Stomach (tissue), 9 donors: ENCODE data around the gene MUC5B. TPM values are rescaled to one million over a fixed set of nuclear protein-coding genes. Genes with fewer than 3 reads are reported as not detected.

ENCODE experiments used
- DNase-seq, 2 donors: peaks; one replicate each; pipeline versions ENCODE4 v3.0.0 to v3.0.0-alpha.2; 2013 to 2019
- H3K27ac ChIP-seq, 5 donors: fragments of 200-600 bp in 4 of 5; sonication (generic) in 4 of 5; one replicate each; pipeline ENCODE4 v1.5.1; 2013 to 2019; ENCODE audit warnings: mild to moderate bottlenecking in 1 of 5, moderate library complexity in 1 of 5
- H3K27me3 ChIP-seq, 3 donors: fragments of 200-600 bp; sonication (generic); one replicate each; pipeline ENCODE4 v1.5.1; 2017 to 2019; ENCODE audit warnings: mixed run types in 1 of 3
- H3K36me3 ChIP-seq, 4 donors: fragments of 200-600 bp; sonication (generic); 1 replicate in 3 of 4; 2 replicates in 1 of 4; pipeline ENCODE4 v1.5.1; 2016 to 2019
- H3K4me1 ChIP-seq, 4 donors: fragments of 200-600 bp; sonication (generic); one replicate each; pipeline ENCODE4 v1.5.1; 2016 to 2019
- H3K4me3 ChIP-seq, 4 donors: fragments of 200-600 bp; sonication (generic) in 3 of 4; one replicate each; pipeline ENCODE4 v1.5.1; 2016 to 2019; ENCODE audit warnings: mild to moderate bottlenecking in 1 of 4
- H3K9me3 ChIP-seq, 4 donors: fragments of 200-600 bp; sonication (generic); one replicate each; pipeline ENCODE4 v1.5.1; 2016 to 2019
- EP300 ChIP-seq: sonication (generic); formaldehyde crosslinking; IDR thresholded peaks from one replicate; pipeline ENCODE4 v1.6.1; 2017; ENCODE audit warnings: antibody characterized with exemption
- POLR2A ChIP-seq, 4 donors: fragments of 450-650 bp; IDR thresholded peaks; one replicate each; pipeline ENCODE4 v1.6.1; 2016; ENCODE audit warnings: antibody characterized with exemption in 4 of 4, control low read depth in 2 of 4, mild to moderate bottlenecking in 1 of 4, moderate library complexity in 1 of 4
- POLR2AphosphoS5 ChIP-seq, 3 donors: sonication (generic); formaldehyde crosslinking; IDR thresholded peaks; one replicate each; pipeline ENCODE4 v1.6.1; 2016; ENCODE audit warnings: antibody characterized with exemption in 3 of 3
- WGBS, 5 donors: extraction: QIAGEN DNeasy Blood & Tissue Kit in 3 of 5; methylation state at CpG; one replicate each; pipeline versions ENCODE4 v1.1.5 to v1.1.7; 2013 to 2018; 5-methylcytosine and 5-hydroxymethylcytosine counted together
- intact Hi-C: fragments of 100-400 bp; cut with DNase I; formaldehyde crosslinking; loops from one replicate; pipeline ENCODE4 v1.15.1; 2023; ENCODE audit warnings: low total_unique reads
- polyA plus RNA-seq, 3 donors: library from polyadenylated mRNA; stranded (reverse); fragments of 200-250 nt; gene quantifications; one replicate each; pipeline ENCODE4 v1.2.3, GENCODE V29; 2013
- total RNA-seq, 5 donors: library from RNA; depleted of rRNA; stranded (reverse); fragments of >200 nt; gene quantifications; one replicate each; pipeline versions ENCODE4 v1.1.0 to v1.2.3, GENCODE V29; 2014 to 2016
- TF ChIP-seq, protein P1 (sequence below), 7 experiments: fragments of 450-650 bp in 4 of 7; fragments of 200-600 bp in 3 of 7; sonication (generic) in 3 of 7; IDR thresholded peaks; one replicate each; pipeline ENCODE4 v1.5.1; 2016 to 2019; ENCODE audit warnings: antibody characterized with exemption in 7 of 7, control low read depth in 2 of 7, mild to moderate bottlenecking in 1 of 7
- donor health status: healthy with polysubstance abuse.
- donor health status: Bipolar disorder and iron deficiency.
- donor health status: healthy.

Gene MUC5B
- total and polyA plus RNA-seq, 8 donors: under 0.01 to 516 (median 6.6) TPM

DNA sequence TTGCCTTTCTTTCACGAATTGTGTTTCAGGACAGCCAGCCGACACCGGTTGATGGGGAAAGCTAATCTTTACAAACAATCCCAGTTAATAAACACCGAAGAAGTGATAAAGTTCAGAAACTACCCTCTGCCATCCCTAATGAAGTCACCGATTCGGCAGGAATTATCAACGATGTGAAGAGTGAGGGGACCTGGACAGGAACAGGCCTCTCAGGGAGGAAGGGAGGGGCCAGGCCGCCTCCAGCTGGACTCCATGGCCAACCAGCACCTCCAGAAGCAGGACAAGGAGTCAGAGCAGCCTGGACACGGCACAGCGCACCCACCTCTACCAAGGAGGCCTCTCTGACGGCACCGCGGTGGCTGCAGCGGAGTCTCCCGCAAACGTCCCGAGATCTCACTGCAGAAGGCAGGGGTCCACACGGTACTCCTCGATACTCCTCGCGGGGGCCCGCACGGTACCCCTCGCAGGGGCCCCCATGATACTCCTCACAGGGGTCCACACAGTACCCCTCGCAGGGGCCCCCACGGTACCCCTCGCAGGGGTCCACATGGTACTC, 82.7 kb downstream of the MUC5B start:
- TF ChIP-seq POLR2A (IDR thresholded peaks at IDR 0.05): no peak
- TF ChIP-seq, protein P1, sequence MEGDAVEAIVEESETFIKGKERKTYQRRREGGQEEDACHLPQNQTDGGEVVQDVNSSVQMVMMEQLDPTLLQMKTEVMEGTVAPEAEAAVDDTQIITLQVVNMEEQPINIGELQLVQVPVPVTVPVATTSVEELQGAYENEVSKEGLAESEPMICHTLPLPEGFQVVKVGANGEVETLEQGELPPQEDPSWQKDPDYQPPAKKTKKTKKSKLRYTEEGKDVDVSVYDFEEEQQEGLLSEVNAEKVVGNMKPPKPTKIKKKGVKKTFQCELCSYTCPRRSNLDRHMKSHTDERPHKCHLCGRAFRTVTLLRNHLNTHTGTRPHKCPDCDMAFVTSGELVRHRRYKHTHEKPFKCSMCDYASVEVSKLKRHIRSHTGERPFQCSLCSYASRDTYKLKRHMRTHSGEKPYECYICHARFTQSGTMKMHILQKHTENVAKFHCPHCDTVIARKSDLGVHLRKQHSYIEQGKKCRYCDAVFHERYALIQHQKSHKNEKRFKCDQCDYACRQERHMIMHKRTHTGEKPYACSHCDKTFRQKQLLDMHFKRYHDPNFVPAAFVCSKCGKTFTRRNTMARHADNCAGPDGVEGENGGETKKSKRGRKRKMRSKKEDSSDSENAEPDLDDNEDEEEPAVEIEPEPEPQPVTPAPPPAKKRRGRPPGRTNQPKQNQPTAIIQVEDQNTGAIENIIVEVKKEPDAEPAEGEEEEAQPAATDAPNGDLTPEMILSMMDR (IDR thresholded peaks at IDR 0.05): no peak
- no peak for TF ChIP-seq POLR2AphosphoS5 (IDR thresholded peaks at IDR 0.05)
- no peak for TF ChIP-seq EP300
- Histone ChIP-seq H3K4me1 (peaks cover 79 to 92% (median 90%) of the 10 kb centered on the region in 4 donors), H3K4me3 (no peak overlapping the region), H3K9me3 (no peaks in the 10 kb centered on the region), H3K27me3 (no peaks in the 10 kb centered on the region), H3K36me3 (peaks cover 0 to 19% (median 10%) of the 10 kb centered on the region in 4 donors), H3K27ac (peak overlapping the region in 4 of 5 donors; percentile 65 to 96 (median 86))
- intact Hi-C loops: no loop called here
- peak; percentile 16 to 25 for DNase-seq
- 69 to 84% (median 75%) methylated on average over 25 to 27 of the region's 27 CpGs for WGBS, 5 donors

DNA sequence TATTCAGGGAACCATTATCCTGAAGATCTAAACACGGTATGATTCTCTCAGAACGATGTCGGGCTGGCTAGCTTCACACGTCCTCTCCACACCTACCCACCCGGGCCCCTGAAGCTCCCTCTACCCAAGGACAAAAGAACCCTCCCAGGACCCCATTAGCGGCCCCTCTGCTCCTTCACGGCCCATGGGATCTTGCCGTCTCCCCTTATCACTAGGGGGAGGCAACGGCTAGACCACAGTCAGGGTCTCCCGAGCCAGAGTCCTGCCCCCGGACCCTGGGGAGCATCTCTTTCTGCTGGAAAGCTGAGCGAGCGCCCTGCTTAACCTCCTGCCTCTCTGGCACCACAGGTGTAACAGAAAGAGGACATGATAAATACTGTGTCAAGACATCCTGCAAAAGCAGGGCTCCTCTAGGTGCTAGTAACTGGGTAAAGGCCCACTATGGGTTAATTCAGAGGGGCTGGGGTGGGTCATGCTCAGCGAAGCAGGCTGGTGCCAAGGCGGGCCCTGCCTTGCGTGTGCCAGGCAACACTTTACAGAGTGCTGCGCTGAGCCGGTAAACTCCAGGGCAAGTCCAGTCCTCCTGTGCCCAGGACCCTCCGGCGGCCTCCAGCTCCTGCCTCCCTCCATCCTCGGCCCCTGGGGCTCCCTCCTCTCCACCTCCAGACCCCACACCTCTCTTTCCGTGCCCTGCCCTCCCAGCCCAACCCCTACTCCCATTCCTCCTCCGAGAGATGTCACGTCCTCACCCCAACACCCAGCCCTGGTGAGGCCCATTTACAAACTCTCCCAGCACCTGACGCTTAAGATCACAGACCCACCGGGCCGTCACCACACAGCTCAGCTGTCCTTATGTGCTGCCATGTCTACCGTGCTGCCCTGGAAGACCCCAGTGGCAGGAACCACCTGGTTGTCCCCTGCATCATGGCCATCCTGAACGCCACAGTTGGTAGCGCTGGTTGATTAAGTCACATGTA, 83.6 kb downstream of the MUC5B start:
- TF ChIP-seq EP300: no peak
- TF ChIP-seq, protein P1 (IDR thresholded peaks at IDR 0.05): no peak
- TF ChIP-seq POLR2A (IDR thresholded peaks at IDR 0.05): no peak
- 77 to 85% (median 80%) methylated on average over 23 to 30 of the region's 30 CpGs for WGBS, 5 donors
- Histone ChIP-seq H3K27me3 (no peaks in the 10 kb centered on the region), H3K4me3 (peak overlapping the region in 1 of 4 donors; percentile 94), H3K9me3 (no peaks in the 10 kb centered on the region), H3K4me1 (peaks cover 76 to 91% (median 88%) of the 10 kb centered on the region in 4 donors), H3K36me3 (peaks cover 0 to 19% (median 10%) of the 10 kb centered on the region in 4 donors), H3K27ac (peak overlapping the region in 4 of 5 donors; percentile 2 to 96 (median 60))
- intact Hi-C loops: no loop called here
- peak in 1 of 2 donors; percentile 20 for DNase-seq

DNA sequence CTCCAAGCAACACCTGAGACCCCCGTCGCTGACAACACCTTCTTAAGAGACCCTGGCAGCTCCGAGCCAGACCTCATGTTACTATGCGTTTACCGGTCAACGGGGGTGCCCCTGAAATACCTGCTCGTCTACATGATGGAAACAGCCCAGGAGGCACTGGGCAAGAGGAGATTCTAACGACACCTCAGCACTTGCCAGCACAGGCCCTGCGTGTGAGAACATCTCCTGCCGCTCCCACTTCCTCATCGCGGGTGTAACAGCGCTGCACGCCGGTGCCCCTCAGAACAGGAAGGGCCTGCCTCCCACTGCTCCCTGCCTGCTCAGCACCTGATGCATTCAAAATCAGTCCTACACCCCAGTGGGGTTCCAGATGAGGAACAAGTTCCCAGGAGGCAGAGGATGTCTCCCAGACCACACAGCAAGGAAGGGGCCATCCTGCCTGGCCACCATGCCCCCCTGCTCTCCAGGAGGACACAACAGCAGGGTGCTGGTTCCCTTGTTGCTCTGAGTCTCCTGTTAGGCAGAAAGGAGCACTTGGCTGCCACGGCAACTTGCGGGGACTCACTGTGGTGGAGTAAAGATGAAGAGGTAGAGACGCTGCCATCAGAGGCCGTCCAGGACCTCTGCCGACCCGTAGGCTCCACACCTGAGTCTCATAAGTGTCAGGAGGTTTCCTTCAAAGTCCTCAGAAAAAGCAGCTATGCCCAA, 84.5 kb downstream of the MUC5B start:
- peaks cover 72 to 82% (median 81%) of the 10 kb centered on the region in 4 donors for H3K4me1 ChIP-seq
- TF ChIP-seq, protein P1 (IDR thresholded peaks at IDR 0.05): no peak
- TF ChIP-seq POLR2AphosphoS5 (IDR thresholded peaks at IDR 0.05): no peak
- no peak for TF ChIP-seq EP300
- H3K27me3 ChIP-seq: no peaks in the 10 kb centered on the region
- H3K36me3 ChIP-seq: peaks cover 0 to 19% (median 10%) of the 10 kb centered on the region in 4 donors
- peak overlapping the region in 3 of 4 donors; percentile 67 to 95 (median 94) for H3K4me3 ChIP-seq
- DNase-seq: no peak
- H3K9me3 ChIP-seq: peaks cover 0 to 6% (median 0%) of the 10 kb centered on the region in 4 donors
- WGBS, 5 donors: 67 to 80% (median 70%) methylated on average over 17 to 21 of the region's 21 CpGs
- H3K27ac ChIP-seq: peak overlapping the region in 4 of 5 donors; percentile 2 to 96 (median 60)
- intact Hi-C loops: no loop called here
